HUES64 (cell line): ENCODE data around the gene SCN8A.
"Not testable (repeated sequence)": the region's sequence is repeated elsewhere in the genome, so short reads cannot be mapped to it uniquely, and the experiment has no call there.

Experiments
- H3K27ac ChIP-seq: 2 replicates; pipeline ENCODE4 v1.7.0; 2013; ENCODE audit warnings: low read depth, low read length, inconsistent platforms
- H3K27me3 ChIP-seq: 2 replicates; pipeline ENCODE4 v1.6.1; 2013; ENCODE audit warnings: mild to moderate bottlenecking, low read length; ENCODE audit not compliant: insufficient read depth
- H3K36me3 ChIP-seq: 2 replicates; pipeline ENCODE4 v1.6.1; 2013; ENCODE audit warnings: mild to moderate bottlenecking, low read length; ENCODE audit not compliant: insufficient read depth
- H3K4me1 ChIP-seq: 2 replicates; pipeline ENCODE4 v1.6.1; 2013; ENCODE audit warnings: mild to moderate bottlenecking, low read length, moderate library complexity; ENCODE audit not compliant: insufficient read depth
- H3K4me3 ChIP-seq: 2 replicates; pipeline ENCODE4 v1.5.1; 2013; ENCODE audit warnings: mild to moderate bottlenecking, low read length, moderate library complexity
- H3K9ac ChIP-seq: 2 replicates; pipeline ENCODE4 v1.6.1; 2013; ENCODE audit warnings: mild to moderate bottlenecking, low read depth, low read length
- H3K9me3 ChIP-seq: 2 replicates; pipeline ENCODE4 v1.6.1; 2013; ENCODE audit warnings: low read depth, low read length; ENCODE audit not compliant: insufficient read depth
- WGBS: fragments of 150-250, 120-280 bp; methylation state at CpG from one replicate; pipeline ENCODE4 v1.1.7; 2013; ENCODE audit warnings: missing lambda C conversion rate; 5-methylcytosine and 5-hydroxymethylcytosine counted together

SCN8A gene

GRCh38 chr12:51793201-51793600, 202.2 kb downstream of the SCN8A start:
- no peaks in the 10 kb centered on the region for H3K27me3 ChIP-seq

DNA sequence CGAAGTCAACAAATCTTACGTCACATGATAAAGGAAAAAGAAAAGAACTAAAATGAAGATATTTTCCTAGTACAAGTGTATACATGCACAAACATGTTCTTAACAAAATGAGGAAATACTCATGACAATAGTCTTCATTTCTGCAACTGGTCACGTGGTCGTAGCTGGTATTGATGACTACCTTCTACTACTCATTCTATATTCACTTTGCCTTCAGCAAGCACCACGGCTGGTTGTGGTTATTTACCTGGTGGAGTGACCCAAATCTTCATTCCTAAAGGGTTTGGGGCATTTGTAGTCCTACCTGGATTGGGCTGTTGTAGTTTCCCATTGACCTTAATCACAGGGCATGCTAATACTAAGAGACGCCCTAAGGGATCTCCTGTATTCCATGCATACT, 206.3 kb downstream of the SCN8A start:
- no peaks in the 10 kb centered on the region for H3K27me3 ChIP-seq
- no peaks in the 10 kb centered on the region for H3K4me1 ChIP-seq
- no peaks in the 10 kb centered on the region for H3K9me3 ChIP-seq
- H3K9ac ChIP-seq = no peak overlapping the region
- H3K27ac ChIP-seq = no peak overlapping the region
- H3K4me3 ChIP-seq = no peak overlapping the region
- peaks cover 7% of the 10 kb centered on the region; the same call in 1 of the 2 replicates for H3K36me3 ChIP-seq
- WGBS = 97% methylated on average over 5 of the region's 6 CpGs

More at GRCh38 chr12:51793201-51793600, 202.2 kb downstream of the SCN8A start:
- Histone ChIP-seq H3K27ac (no peak overlapping the region), H3K4me1 (peaks cover 4% of the 10 kb centered on the region; the same call in 1 of the 2 replicates), H3K36me3 (peaks cover 31% of the 10 kb centered on the region), H3K9me3 (no peaks in the 10 kb centered on the region), H3K4me3 (no peak overlapping the region), H3K9ac (no peak overlapping the region)
- 96% methylated on average over 1 of the region's 1 CpG for whole genome bisulfite sequencing

GRCh38 chr12:51798051-51798450, 207.0 kb downstream of the SCN8A start:
- H3K27ac ChIP-seq, H3K4me1 ChIP-seq, H3K9me3 ChIP-seq, H3K4me3 ChIP-seq, H3K36me3 ChIP-seq, H3K9ac ChIP-seq, H3K27me3 ChIP-seq: not testable (repeated sequence)
- WGBS = 95% methylated on average over 4 of the region's 4 CpGs

- Histone ChIP-seq H3K4me1 (no peaks in the 10 kb centered on the region), H3K4me3 (no peak overlapping the region), H3K9me3 (no peaks in the 10 kb centered on the region), H3K36me3 (peaks cover 7% of the 10 kb centered on the region; the same call in 1 of the 2 replicates), H3K27ac (no peak overlapping the region), H3K9ac (no peak overlapping the region), H3K27me3 (no peaks in the 10 kb centered on the region)
- 92% methylated on average over 1 of the region's 1 CpG for WGBS
These were observed 207.5 kb downstream of the SCN8A start for GRCh38 chr12:51798501-51798900.

DNA sequence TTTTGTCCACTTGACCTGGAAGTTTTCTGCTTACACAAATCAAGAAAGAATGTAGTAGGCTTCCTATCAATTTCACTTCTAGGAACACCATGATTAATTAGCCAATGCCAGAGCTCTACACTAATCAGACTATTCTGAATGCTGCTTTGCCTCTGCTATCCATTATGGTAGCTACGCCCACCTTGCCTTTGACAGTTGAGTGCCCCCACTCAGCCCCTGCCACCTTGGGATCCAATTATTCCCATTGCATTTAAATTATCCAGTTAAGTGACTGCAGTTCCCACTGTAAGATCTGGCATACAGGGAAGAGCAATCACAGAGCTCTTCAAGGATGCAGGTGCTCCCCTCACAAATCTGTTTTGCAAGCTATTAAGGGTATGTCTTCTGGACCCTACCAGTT, 210.0 kb downstream of the SCN8A start:
- peaks cover 7% of the 10 kb centered on the region; the same call in 1 of the 2 replicates for H3K36me3 ChIP-seq
- H3K4me1 ChIP-seq = no peaks in the 10 kb centered on the region
- no peaks in the 10 kb centered on the region for H3K27me3 ChIP-seq
- no peak overlapping the region for H3K27ac ChIP-seq
- H3K9me3 ChIP-seq = no peaks in the 10 kb centered on the region
- H3K9ac ChIP-seq = no peak overlapping the region
- no peak overlapping the region for H3K4me3 ChIP-seq
- WGBS = 94% methylated on average over 1 of the region's 1 CpG

- Histone ChIP-seq H3K9ac (no peak overlapping the region), H3K27ac (no peak overlapping the region), H3K9me3 (no peaks in the 10 kb centered on the region), H3K36me3 (no peaks in the 10 kb centered on the region), H3K4me3 (no peak overlapping the region), H3K4me1 (no peaks in the 10 kb centered on the region), H3K27me3 (no peaks in the 10 kb centered on the region)
- 94% methylated on average over 16 of the region's 16 CpGs for WGBS
These were observed 215.9 kb downstream of the SCN8A start for GRCh38 chr12:51806896-51807295.

GRCh38 chr12:51809193-51809592, 218.2 kb downstream of the SCN8A start:
- Histone ChIP-seq H3K27ac (no peak overlapping the region), H3K4me1 (no peaks in the 10 kb centered on the region), H3K9ac (no peak overlapping the region), H3K9me3 (no peaks in the 10 kb centered on the region), H3K36me3 (no peaks in the 10 kb centered on the region), H3K27me3 (peaks cover 16% of the 10 kb centered on the region), H3K4me3 (no peak overlapping the region)
- 96% methylated on average over 3 of the region's 3 CpGs for WGBS

GRCh38 chr12:51811203-51812202, 220.5 kb downstream of the SCN8A start:
- Histone ChIP-seq H3K4me3 (no peak overlapping the region), H3K4me1 (no peaks in the 10 kb centered on the region; the same call in 1 of the 2 replicates), H3K9me3 (no peaks in the 10 kb centered on the region), H3K36me3 (no peaks in the 10 kb centered on the region), H3K9ac (no peak overlapping the region), H3K27me3 (peaks cover 35% of the 10 kb centered on the region), H3K27ac (no peak overlapping the region)
- 87% methylated on average over 11 of the region's 13 CpGs for WGBS

DNA sequence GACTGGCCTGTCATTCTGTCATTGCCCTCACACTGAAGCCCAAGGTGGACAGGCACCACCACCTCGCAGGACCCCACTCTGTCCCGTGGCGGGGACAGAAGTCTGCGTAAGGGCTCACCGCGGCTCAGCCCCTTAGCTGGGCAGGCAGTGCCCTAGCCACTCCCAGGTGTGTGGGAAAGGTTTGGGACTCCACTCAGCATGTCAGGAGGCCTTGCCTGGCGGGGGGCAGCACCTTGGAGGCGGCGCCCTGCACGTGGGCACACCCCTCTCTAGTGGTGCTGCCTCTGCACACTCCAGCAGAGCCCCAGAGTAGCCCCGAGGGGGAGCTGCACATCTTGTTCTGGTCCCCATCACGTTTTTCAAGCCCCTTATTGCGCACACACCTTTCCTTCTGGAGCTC, 221.8 kb downstream of the SCN8A start:
- WGBS = 83% methylated on average over 13 of the region's 13 CpGs
- no peaks in the 10 kb centered on the region for H3K9me3 ChIP-seq
- H3K4me3 ChIP-seq = no peak overlapping the region
- H3K27me3 ChIP-seq = peaks cover 35% of the 10 kb centered on the region
- H3K27ac ChIP-seq = no peak overlapping the region
- H3K9ac ChIP-seq = no peak overlapping the region
- no peaks in the 10 kb centered on the region; the same call in 1 of the 2 replicates for H3K4me1 ChIP-seq
- H3K36me3 ChIP-seq = no peaks in the 10 kb centered on the region

- Histone ChIP-seq H3K4me3 (peak overlapping the region; percentile 66), H3K36me3 (no peaks in the 10 kb centered on the region), H3K27me3 (peaks cover 35% of the 10 kb centered on the region), H3K27ac (no peak overlapping the region), H3K4me1 (no peaks in the 10 kb centered on the region; the same call in 1 of the 2 replicates), H3K9me3 (no peaks in the 10 kb centered on the region), H3K9ac (peak overlapping the region; percentile 78)
- WGBS = 3% methylated on average over 34 of the region's 34 CpGs
These were observed 222.9 kb downstream of the SCN8A start for GRCh38 chr12:51813931-51814310.

- Histone ChIP-seq H3K27ac (0 out of 2 replicates have a peak overlapping the region, but pooled peaks have one; percentile 10), H3K4me1 (no peaks in the 10 kb centered on the region; the same call in 1 of the 2 replicates), H3K4me3 (peak overlapping the region; percentile 66), H3K9ac (peak overlapping the region; percentile 78), H3K27me3 (peaks cover 35% of the 10 kb centered on the region), H3K36me3 (no peaks in the 10 kb centered on the region), H3K9me3 (no peaks in the 10 kb centered on the region)
- 3% methylated on average over 100 of the region's 100 CpGs for WGBS
These were observed 223.5 kb downstream of the SCN8A start for GRCh38 chr12:51814311-51815088.
